K562 (cell line): ENCODE measurements around the gene ERAL1.
"Not testable (repeated sequence)": the region's sequence is repeated elsewhere in the genome, so short reads cannot be mapped to it uniquely, and the experiment has no call there.

Experiments
- ETV5 ChIP-seq: sonication (generic); formaldehyde crosslinking; IDR thresholded peaks from 2 replicates; pipeline ENCODE4 v1.4.0; 2020; ENCODE audit warnings: low read depth, mild to moderate bottlenecking, missing genetic modification reagents
- POLR2A ChIP-seq: fragments of 450-650 bp; conservative IDR thresholded peaks from 2 replicates; pipeline ENCODE4 v1.6.1; 2016
- SMARCA5 ChIP-seq: fragments of 450-650 bp; IDR thresholded peaks from 2 replicates; pipeline ENCODE4 v1.6.1; 2016
- TAF15 ChIP-seq: fragments of 200-400 bp; formaldehyde crosslinking; IDR thresholded peaks from 2 replicates; pipeline ENCODE4 v1.6.1; 2017; ENCODE audit warnings: mild to moderate bottlenecking, low read depth, low read length, moderate library complexity
- ZC3H11A ChIP-seq: IDR thresholded peaks from 2 replicates; pipeline ENCODE4 v1.6.1; 2012; ENCODE audit warnings: low read depth, low read length, improper control_type of control experiment
- ZNF263 ChIP-seq: sonication (generic); formaldehyde crosslinking; IDR thresholded peaks from 2 replicates; pipeline ENCODE4 v1.8.0; 2022; ENCODE audit warnings: mild to moderate bottlenecking, missing genetic modification reagents, borderline replicate concordance
- TF ChIP-seq, protein P1 (sequence below): IDR thresholded peaks from 3 replicates; pipeline ENCODE4 v1.6.1; 2011; ENCODE audit warnings: borderline replicate concordance, mild to moderate bottlenecking; ENCODE audit not compliant: insufficient read length, insufficient read depth
- TF ChIP-seq, protein P2 (sequence below): sonication (generic); formaldehyde crosslinking; IDR thresholded peaks from 2 replicates; pipeline ENCODE4 v1.8.0; 2022; ENCODE audit warnings: mild to moderate bottlenecking, low read depth, missing genetic modification reagents

DNA sequence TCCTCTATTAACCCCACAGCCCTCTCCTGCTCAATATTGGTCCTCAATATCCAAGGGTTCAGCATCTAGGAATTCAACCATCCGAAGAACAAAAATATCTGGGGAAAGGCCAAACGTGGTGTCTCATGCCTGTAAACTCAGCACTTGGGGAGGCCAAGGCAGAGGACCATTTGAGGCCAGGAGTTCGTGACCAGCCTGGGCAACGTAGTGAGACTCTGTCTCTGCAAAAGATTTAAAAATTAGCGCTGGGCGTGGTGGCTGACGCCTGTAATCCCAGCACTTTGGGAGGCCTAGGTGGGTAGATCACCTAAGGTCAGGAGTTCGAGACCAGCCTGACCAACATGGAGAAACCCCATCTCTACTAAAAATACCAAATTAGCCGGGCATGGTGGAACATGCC, 8.1 kb upstream of the ERAL1 start:
- TF ChIP-seq POLR2A; SMARCA5; ZNF263 (CRISPR knock-in tag); ZC3H11A; ETV5; TAF15: not testable (repeated sequence)
- TF ChIP-seq, protein P1, sequence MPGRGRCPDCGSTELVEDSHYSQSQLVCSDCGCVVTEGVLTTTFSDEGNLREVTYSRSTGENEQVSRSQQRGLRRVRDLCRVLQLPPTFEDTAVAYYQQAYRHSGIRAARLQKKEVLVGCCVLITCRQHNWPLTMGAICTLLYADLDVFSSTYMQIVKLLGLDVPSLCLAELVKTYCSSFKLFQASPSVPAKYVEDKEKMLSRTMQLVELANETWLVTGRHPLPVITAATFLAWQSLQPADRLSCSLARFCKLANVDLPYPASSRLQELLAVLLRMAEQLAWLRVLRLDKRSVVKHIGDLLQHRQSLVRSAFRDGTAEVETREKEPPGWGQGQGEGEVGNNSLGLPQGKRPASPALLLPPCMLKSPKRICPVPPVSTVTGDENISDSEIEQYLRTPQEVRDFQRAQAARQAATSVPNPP, result not testable (repeated sequence)
- TF ChIP-seq, protein P2, sequence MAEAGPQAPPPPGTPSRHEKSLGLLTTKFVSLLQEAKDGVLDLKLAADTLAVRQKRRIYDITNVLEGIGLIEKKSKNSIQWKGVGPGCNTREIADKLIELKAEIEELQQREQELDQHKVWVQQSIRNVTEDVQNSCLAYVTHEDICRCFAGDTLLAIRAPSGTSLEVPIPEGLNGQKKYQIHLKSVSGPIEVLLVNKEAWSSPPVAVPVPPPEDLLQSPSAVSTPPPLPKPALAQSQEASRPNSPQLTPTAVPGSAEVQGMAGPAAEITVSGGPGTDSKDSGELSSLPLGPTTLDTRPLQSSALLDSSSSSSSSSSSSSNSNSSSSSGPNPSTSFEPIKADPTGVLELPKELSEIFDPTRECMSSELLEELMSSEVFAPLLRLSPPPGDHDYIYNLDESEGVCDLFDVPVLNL (CRISPR knock-in tag), result not testable (repeated sequence)
